Lower lobe of right lung (tissue), 2 donors: ENCODE results near the gene MAOB. TPM values are rescaled to one million over a fixed set of nuclear protein-coding genes. Genes with fewer than 3 reads are reported as not detected.

Experiments
- ATAC-seq, 2 donors: fragments of 200-7000 bp; cut with Tn5 transposase; one replicate each; pipeline ENCODE4 v1.9.1; 2020 to 2022; ENCODE audit warnings: mild to moderate bottlenecking in 2 of 2, moderate library complexity in 2 of 2
- DNase-seq: peaks from one replicate; pipeline ENCODE4 v3.0.0-alpha.2; 2020
- H3K27ac ChIP-seq: fragments of 200-600 bp; one replicate; pipeline ENCODE4 v1.8.0; 2022
- H3K27me3 ChIP-seq: fragments of 200-600 bp; one replicate; pipeline ENCODE4 v1.8.0; 2022; ENCODE audit warnings: low read depth
- H3K36me3 ChIP-seq: fragments of 200-600 bp; one replicate; pipeline ENCODE4 v1.8.0; 2022; ENCODE audit warnings: mild to moderate bottlenecking
- H3K4me1 ChIP-seq: fragments of 200-600 bp; one replicate; pipeline ENCODE4 v1.8.0; 2022
- H3K4me3 ChIP-seq: fragments of 200-600 bp; one replicate; pipeline ENCODE4 v1.8.0; 2022; ENCODE audit warnings: mild to moderate bottlenecking
- H3K9me3 ChIP-seq: fragments of 200-600 bp; one replicate; pipeline ENCODE4 v1.8.0; 2022
- intact Hi-C: fragments of 100-400 bp; cut with DNase I; formaldehyde crosslinking; loops from one replicate; pipeline ENCODE4 v1.11.0; 2022
- total RNA-seq: library from RNA; stranded (reverse); fragmentation: NEBNext Ultra II Directional; extraction: Animal tissue kit (Norgen Biotek cat#: 25700); gene quantifications from one replicate; pipeline ENCODE4 v1.2.1, GENCODE V29; 2021
- TF ChIP-seq, protein P1 (sequence below): fragments of 200-600 bp; IDR thresholded peaks from one replicate; pipeline ENCODE4 v1.8.0; 2022; ENCODE audit warnings: antibody characterized with exemption, mild to moderate bottlenecking
- donor health status: DM: no; HTN: yes; CAD: no; lungs with severe emphysema.

Gene MAOB
- total RNA-seq, 1 donor from 2014 or later: 23.4 TPM

DNA sequence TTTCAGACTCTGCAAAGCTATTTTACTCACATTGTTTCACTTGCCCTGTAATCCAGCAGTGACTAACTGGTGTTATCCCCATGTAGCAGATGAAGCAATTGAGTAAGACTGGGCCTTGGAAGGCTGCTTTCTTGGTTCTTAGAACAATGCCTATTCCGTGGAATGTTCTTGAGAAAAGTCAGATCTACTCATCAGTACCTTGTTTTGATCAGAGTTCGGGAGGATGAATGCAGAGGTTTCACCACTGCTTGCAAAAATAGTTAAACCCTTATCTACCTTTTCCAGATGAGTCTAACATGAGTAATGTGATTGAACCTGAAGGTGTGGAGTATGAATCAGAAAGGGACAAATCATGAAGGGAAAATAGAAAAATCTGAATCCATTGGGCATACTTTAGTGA is 1.8 kb downstream of the MAOB start:
- H3K36me3 ChIP-seq: no peaks in the 10 kb centered on the region
- H3K9me3 ChIP-seq: no peaks in the 10 kb centered on the region
- no peaks in the 10 kb centered on the region for H3K27me3 ChIP-seq
- ATAC-seq (no peak), DNase-seq (no peak)
- intact Hi-C loops: no loop called here
- H3K4me1 ChIP-seq: no peaks in the 10 kb centered on the region
- H3K4me3 ChIP-seq: peak overlapping the region; percentile 46
- no peak overlapping the region for H3K27ac ChIP-seq
- TF ChIP-seq, protein P1, sequence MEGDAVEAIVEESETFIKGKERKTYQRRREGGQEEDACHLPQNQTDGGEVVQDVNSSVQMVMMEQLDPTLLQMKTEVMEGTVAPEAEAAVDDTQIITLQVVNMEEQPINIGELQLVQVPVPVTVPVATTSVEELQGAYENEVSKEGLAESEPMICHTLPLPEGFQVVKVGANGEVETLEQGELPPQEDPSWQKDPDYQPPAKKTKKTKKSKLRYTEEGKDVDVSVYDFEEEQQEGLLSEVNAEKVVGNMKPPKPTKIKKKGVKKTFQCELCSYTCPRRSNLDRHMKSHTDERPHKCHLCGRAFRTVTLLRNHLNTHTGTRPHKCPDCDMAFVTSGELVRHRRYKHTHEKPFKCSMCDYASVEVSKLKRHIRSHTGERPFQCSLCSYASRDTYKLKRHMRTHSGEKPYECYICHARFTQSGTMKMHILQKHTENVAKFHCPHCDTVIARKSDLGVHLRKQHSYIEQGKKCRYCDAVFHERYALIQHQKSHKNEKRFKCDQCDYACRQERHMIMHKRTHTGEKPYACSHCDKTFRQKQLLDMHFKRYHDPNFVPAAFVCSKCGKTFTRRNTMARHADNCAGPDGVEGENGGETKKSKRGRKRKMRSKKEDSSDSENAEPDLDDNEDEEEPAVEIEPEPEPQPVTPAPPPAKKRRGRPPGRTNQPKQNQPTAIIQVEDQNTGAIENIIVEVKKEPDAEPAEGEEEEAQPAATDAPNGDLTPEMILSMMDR: no peak

DNA sequence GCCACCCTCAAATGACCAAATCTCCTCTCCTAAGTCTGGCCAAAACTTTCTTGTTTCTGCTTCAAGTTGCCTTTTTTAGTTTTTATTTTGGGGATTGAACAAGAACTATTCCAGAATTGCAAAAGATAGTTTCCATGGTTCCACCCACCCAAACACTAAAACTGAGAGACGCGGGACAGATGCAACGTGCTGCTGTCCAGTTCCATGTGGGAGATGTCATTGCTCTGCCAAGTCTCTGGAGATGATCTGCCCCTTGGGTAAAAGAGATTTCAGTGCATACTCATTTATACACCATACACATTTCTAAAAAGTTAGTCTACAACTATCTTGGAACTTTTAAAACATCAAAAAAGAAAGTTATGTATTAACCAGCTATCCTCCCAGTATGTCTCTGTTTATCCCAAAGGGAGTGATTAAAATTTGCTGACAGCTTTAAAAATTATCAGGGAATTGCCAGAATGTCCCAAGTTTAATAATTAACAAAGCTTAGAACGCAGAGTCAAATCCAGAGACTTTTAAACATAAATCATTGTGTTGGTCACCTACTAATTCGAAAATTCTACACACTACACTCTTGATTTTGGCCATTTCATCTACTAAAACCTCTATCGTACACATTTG is 3.2 kb downstream of the MAOB start:
- Histone ChIP-seq H3K4me3 (no peak overlapping the region), H3K27me3 (no peaks in the 10 kb centered on the region), H3K9me3 (no peaks in the 10 kb centered on the region), H3K4me1 (no peaks in the 10 kb centered on the region), H3K27ac (peak overlapping the region; percentile 56), H3K36me3 (no peaks in the 10 kb centered on the region)
- TF ChIP-seq, protein P1: no peak
- intact Hi-C loops: no loop called here
- peak in 1 of 2 donors; percentile 47 for ATAC-seq
- DNase-seq: no peak

DNA sequence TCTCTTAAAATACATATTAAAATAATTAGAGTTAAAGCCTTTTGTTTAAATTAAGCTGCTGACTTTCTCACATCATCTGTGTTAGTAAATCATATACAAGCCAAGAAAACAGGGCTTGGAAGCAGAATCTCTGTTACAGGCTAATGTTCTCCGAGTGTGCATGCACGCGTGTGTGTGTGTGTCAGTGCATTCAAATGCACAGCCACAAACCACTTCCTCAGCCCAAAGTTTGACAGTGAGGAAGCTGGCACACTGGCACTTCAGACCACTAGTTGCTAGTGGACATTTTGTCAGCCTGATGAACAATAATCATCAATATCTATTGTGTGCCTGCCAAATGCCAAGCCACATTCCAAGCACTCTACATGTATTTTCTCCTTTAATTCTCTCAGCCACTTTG is 5.6 kb downstream of the MAOB start:
- Histone ChIP-seq H3K4me1 (no peaks in the 10 kb centered on the region), H3K27ac (no peak overlapping the region), H3K4me3 (no peak overlapping the region), H3K9me3 (no peaks in the 10 kb centered on the region), H3K36me3 (no peaks in the 10 kb centered on the region), H3K27me3 (no peaks in the 10 kb centered on the region)
- ATAC-seq (no peak), DNase-seq (no peak)
- intact Hi-C loops: no loop called here
- TF ChIP-seq, protein P1: no peak

DNA sequence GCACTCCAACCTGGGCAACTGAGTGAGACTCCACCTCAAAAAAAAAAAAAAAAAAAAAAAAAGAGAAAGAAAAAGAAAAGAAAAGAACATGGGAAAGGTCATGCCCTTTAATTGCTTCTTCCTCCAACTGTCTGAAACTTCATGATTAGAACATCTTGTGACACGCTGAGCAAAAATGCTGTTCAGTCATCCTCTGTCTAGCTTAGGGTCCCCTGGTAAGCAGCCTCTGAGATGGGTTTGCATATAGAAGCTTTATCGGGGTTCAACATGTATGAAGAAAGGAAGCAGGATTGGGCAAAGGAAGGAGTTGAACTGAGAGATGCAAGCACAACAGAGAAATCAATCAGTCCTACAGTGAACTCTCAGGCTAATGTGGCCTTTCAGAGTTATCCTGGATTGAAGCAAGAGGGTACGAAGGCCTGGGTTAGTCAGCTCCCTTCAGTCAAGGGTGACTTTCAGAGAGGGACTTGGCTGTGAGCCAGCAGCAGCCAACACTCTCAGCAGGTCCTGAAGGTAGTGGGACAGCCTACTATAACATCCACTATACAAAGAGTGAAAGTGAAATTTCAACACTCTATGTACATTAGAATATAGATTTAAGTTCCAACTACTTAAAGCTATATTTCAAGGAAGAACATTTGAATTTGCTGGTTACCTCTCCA is 11.4 kb downstream of the MAOB start:
- ATAC-seq (no peak), DNase-seq (no peak)
- Histone ChIP-seq H3K4me3 (no peak overlapping the region), H3K36me3 (no peaks in the 10 kb centered on the region), H3K9me3 (no peaks in the 10 kb centered on the region), H3K27ac (no peak overlapping the region), H3K27me3 (no peaks in the 10 kb centered on the region), H3K4me1 (no peaks in the 10 kb centered on the region)
- intact Hi-C loops: no loop called here
- TF ChIP-seq, protein P1: no peak

DNA sequence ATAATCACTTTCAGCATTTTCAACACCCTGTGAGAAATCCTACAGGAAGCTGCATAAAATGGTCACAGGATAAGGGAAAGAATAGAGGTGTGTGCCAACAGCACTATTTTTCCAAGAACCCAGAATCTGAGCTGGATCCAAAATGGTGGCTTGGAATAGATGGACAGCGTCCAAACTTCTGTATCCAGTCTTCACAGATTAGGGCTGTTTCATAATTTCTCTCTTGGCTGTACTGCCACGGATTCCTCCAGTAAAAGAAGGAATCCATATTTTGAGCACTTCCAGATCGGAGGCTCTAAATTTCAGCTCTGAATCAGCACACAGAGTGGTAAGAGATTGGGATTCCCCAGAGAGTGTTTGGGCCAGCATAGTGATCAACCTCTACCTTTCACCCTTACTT is 12.2 kb downstream of the MAOB start:
- ATAC-seq: no peak
- no peak for DNase-seq
- no peaks in the 10 kb centered on the region for H3K4me1 ChIP-seq
- no peaks in the 10 kb centered on the region for H3K36me3 ChIP-seq
- H3K4me3 ChIP-seq: no peak overlapping the region
- no peaks in the 10 kb centered on the region for H3K9me3 ChIP-seq
- intact Hi-C loops: no loop called here
- TF ChIP-seq, protein P1: no peak
- H3K27me3 ChIP-seq: no peaks in the 10 kb centered on the region
- no peak overlapping the region for H3K27ac ChIP-seq
